ENCODE data around the gene ACSL5. TPM values are rescaled to one million over a fixed set of nuclear protein-coding genes. Genes with fewer than 3 reads are reported as not detected.

The ACSL5 gene
- total RNA-seq, 4 donors from 2014 or later: 7.4 to 30.6 (median 11.9) TPM

DNA sequence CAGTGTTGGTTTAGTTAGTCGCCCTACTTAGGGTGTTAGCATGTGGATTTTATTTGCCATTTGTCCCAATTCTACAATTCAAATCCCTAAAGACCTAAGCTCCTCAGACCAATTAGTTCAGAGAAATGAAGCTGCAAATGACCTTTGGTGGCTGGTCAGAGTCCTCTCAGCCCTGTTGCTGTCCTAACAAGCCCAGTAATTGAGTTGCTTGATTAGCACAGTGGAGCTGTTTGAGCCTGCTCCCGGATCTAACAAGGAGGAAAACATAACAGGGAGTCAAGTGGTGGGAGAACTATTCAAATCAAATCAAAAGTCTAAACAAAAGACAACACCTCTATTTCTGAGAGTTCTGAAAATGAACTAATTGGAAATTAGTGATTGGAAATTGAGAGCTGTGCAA is 50.7 kb downstream of the ACSL5 start:
- no peak for DNase-seq
- no peak overlapping the region for H3K27ac ChIP-seq
- H3K9me3 ChIP-seq: no peaks in the 10 kb centered on the region
- H3K4me3 ChIP-seq: no peak overlapping the region
- intact Hi-C loops (cut with DNase I; ENCODE audit: low total_unique reads): no loop called here
- no peaks in the 10 kb centered on the region for H3K36me3 ChIP-seq
- H3K4me1 ChIP-seq: no peaks in the 10 kb centered on the region
- no peaks in the 10 kb centered on the region for H3K27me3 ChIP-seq
- TF ChIP-seq, protein P1, sequence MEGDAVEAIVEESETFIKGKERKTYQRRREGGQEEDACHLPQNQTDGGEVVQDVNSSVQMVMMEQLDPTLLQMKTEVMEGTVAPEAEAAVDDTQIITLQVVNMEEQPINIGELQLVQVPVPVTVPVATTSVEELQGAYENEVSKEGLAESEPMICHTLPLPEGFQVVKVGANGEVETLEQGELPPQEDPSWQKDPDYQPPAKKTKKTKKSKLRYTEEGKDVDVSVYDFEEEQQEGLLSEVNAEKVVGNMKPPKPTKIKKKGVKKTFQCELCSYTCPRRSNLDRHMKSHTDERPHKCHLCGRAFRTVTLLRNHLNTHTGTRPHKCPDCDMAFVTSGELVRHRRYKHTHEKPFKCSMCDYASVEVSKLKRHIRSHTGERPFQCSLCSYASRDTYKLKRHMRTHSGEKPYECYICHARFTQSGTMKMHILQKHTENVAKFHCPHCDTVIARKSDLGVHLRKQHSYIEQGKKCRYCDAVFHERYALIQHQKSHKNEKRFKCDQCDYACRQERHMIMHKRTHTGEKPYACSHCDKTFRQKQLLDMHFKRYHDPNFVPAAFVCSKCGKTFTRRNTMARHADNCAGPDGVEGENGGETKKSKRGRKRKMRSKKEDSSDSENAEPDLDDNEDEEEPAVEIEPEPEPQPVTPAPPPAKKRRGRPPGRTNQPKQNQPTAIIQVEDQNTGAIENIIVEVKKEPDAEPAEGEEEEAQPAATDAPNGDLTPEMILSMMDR (IDR thresholded peaks at IDR 0.05): no peak
- TF ChIP-seq POLR2A (IDR thresholded peaks at IDR 0.05): no peak

DNA sequence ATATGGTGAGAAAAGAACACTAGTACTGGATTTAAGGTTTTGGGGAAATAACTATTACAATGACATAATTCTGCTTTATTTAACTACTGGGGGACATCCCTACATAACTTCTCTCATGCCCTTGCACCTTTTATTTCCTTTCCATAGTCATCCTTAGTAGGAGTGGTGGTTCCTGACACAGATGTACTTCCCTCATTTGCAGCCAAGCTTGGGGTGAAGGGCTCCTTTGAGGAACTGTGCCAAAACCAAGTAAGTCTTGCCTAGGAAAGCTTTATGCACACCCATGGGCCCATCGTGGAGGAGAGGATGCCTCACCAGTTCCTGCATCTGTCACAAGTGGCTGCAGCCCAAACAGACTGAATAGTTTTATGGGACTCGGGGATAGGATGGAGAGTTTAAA is 52.2 kb downstream of the ACSL5 start:
- no peaks in the 10 kb centered on the region for H3K9me3 ChIP-seq
- no peak for DNase-seq
- no peaks in the 10 kb centered on the region for H3K36me3 ChIP-seq
- no peak overlapping the region for H3K27ac ChIP-seq
- no peaks in the 10 kb centered on the region for H3K27me3 ChIP-seq
- no peaks in the 10 kb centered on the region for H3K4me1 ChIP-seq
- no peak overlapping the region for H3K4me3 ChIP-seq
- TF ChIP-seq POLR2A (IDR thresholded peaks at IDR 0.05): no peak
- TF ChIP-seq, protein P1 (IDR thresholded peaks at IDR 0.05): no peak
- intact Hi-C loops (cut with DNase I; ENCODE audit: low total_unique reads): no loop called here

DNA sequence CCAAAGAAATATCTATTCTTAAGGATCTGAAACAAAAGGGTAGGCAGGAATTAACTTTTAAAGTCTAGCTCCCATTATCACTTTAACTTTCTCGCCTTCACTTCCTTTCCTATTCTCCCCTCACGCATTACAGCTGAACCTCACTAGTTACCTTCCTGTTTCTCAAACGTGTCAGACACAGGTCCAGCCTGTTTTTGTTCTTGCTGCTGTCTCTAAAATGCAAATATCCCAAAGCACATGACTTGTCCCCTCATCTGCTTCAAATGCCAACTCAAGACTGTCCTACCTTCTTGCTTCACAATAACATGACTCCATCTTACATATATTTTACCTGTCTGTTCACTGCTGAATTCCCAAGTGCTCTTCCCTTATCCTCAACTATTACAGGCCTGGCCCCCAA is 55.2 kb downstream of the ACSL5 start:
- no peaks in the 10 kb centered on the region for H3K4me1 ChIP-seq
- H3K4me3 ChIP-seq: no peak overlapping the region
- H3K27me3 ChIP-seq: no peaks in the 10 kb centered on the region
- no peak overlapping the region for H3K27ac ChIP-seq
- no peak for TF ChIP-seq POLR2A (IDR thresholded peaks at IDR 0.05)
- TF ChIP-seq, protein P1 (IDR thresholded peaks at IDR 0.05): no peak
- H3K9me3 ChIP-seq: no peaks in the 10 kb centered on the region
- intact Hi-C loops (cut with DNase I; ENCODE audit: low total_unique reads): no loop called here
- no peak for DNase-seq
- no peaks in the 10 kb centered on the region for H3K36me3 ChIP-seq

DNA sequence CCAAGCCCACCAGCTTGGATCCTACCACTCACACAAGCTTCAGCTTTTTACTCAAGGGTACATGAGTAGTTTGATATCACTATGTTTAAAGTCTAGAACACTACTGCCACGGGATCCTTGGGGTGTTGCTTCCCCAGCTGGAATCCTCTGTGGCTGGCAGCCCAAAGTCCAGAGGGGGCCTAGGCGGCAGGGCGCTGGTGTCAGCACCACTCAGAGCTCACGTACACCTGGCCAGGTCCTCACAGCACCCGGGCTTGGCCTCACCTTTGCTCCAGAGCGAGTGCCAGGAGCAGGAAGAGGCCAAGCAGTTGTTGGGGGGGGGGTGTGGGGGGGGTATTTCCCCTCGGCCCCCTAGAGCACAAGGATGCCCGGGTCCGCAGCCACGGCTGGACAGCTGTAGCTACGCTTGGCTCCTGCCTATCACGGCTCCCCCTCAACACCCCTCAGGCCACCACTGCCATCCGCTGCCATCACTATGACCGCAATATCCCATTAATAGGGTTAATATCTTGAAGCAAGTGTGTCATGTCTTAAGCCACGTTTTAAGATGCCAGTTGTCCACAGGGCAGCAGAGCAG is 55.8 kb downstream of the ACSL5 start:
- no peak overlapping the region for H3K4me3 ChIP-seq
- intact Hi-C loops (cut with DNase I; ENCODE audit: low total_unique reads): no loop called here
- DNase-seq: no peak
- no peak overlapping the region for H3K27ac ChIP-seq
- H3K9me3 ChIP-seq: no peaks in the 10 kb centered on the region
- no peak for TF ChIP-seq POLR2A (IDR thresholded peaks at IDR 0.05)
- TF ChIP-seq, protein P1 (IDR thresholded peaks at IDR 0.05): no peak
- no peaks in the 10 kb centered on the region for H3K36me3 ChIP-seq
- no peaks in the 10 kb centered on the region for H3K4me1 ChIP-seq
- H3K27me3 ChIP-seq: no peaks in the 10 kb centered on the region

DNA sequence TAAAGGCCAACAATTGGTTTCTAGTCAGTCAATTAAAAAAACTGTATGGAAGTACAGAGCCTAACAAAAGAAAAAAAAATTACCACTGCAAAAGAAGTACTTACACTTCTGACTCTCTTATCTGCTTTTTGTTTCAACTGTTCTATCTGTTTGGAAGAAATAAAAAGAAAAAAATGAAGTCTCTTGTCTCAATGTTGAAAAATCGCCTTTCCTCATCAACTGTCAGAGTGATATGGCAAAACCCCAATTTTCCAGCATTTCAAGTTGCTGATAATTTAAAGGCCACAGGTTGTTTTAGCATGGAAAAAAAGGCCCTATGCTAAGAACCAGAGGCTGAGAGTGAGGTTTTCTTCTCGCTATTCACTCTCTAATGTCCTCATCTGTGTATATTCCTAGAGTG is 59.2 kb downstream of the ACSL5 start:
- no peaks in the 10 kb centered on the region for H3K36me3 ChIP-seq
- no peaks in the 10 kb centered on the region for H3K9me3 ChIP-seq
- no peaks in the 10 kb centered on the region for H3K27me3 ChIP-seq
- DNase-seq: no peak
- no peaks in the 10 kb centered on the region for H3K4me1 ChIP-seq
- TF ChIP-seq, protein P1 (IDR thresholded peaks at IDR 0.05): no peak
- no peak for TF ChIP-seq POLR2A (IDR thresholded peaks at IDR 0.05)
- intact Hi-C loops (cut with DNase I; ENCODE audit: low total_unique reads): no loop called here
- H3K27ac ChIP-seq: no peak overlapping the region
- H3K4me3 ChIP-seq: no peak overlapping the region
